Body of pancreas (tissue), 4 donors: ENCODE results near the gene PPT2. TPM values are rescaled to one million over a fixed set of nuclear protein-coding genes. Genes with fewer than 3 reads are reported as not detected.
A peak's percentile ranks its signal among the peaks of the same experiment; 100 is the strongest.

Experiments used
- ATAC-seq: fragments of 150-250 bp; one replicate; pipeline ENCODE4 v1.9.1; 2016
- DNase-seq, 4 donors: peaks; one replicate each; pipeline ENCODE4 v3.0.0-alpha.2; 2019
- H3K27ac ChIP-seq, 4 donors: fragments of 200-600 bp; sonication (generic); 1 replicate in 3 of 4; 2 replicates in 1 of 4; pipeline versions ENCODE4 v1.5.1 to v1.6.1; 2016 to 2019; ENCODE audit warnings: mild to moderate bottlenecking in 1 of 4, mixed read lengths in 1 of 4, moderate library complexity in 1 of 4
- H3K27me3 ChIP-seq, 2 donors: fragments of 200-600 bp; sonication (generic); one replicate each; pipeline ENCODE4 v1.6.0; 2016; ENCODE audit warnings: mild to moderate bottlenecking in 1 of 2
- H3K36me3 ChIP-seq, 2 donors: fragments of 200-600 bp; sonication (generic); replicated peaks in 1 of 2; 2 replicates each; pipeline ENCODE4 v1.5.1; 2016; ENCODE audit warnings: low read depth in 2 of 2; ENCODE audit not compliant: insufficient read depth in 1 of 2
- H3K4me1 ChIP-seq: fragments of 200-600 bp; sonication (generic); one replicate; pipeline ENCODE4 v1.6.0; 2016
- H3K4me3 ChIP-seq, 2 donors: fragments of 200-600 bp; sonication (generic); 1 replicate in 1 of 2; 2 replicates in 1 of 2; pipeline ENCODE4 v1.5.1; 2016 to 2019
- H3K9me3 ChIP-seq, 3 donors: fragments of 200-600 bp; sonication (generic); 1 replicate in 2 of 3; 2 replicates in 1 of 3; pipeline ENCODE4 v1.5.1; 2016
- CTCF ChIP-seq, 7 experiments: fragments of 450-650 bp in 4 of 7; fragments of 200-600 bp in 3 of 7; sonication (generic) in 3 of 7; IDR thresholded peaks; one replicate each; pipeline ENCODE4 v1.5.1; 2016 to 2019; ENCODE audit warnings: antibody characterized with exemption in 7 of 7
- POLR2A ChIP-seq, 3 donors: fragments of 450-650 bp; IDR thresholded peaks; one replicate each; pipeline ENCODE4 v1.6.1; 2016; ENCODE audit warnings: antibody characterized with exemption in 3 of 3, mild to moderate bottlenecking in 2 of 3
- WGBS, 2 donors: methylation state at CpG; one replicate each; pipeline ENCODE4 v1.1.5; 2017; 5-methylcytosine and 5-hydroxymethylcytosine counted together
- intact Hi-C: fragments of 100-400 bp; cut with DNase I; formaldehyde crosslinking; loops from one replicate; pipeline ENCODE4 v1.15.1; 2023
- total RNA-seq, 2 donors: library from RNA; depleted of rRNA; stranded (reverse); fragments of >200 nt; gene quantifications; one replicate each; pipeline ENCODE4 v1.1.0, GENCODE V29; 2016

The PPT2 gene
- total RNA-seq, 2 donors from 2014 or later, result 3.6 to 9.9 TPM

DNA sequence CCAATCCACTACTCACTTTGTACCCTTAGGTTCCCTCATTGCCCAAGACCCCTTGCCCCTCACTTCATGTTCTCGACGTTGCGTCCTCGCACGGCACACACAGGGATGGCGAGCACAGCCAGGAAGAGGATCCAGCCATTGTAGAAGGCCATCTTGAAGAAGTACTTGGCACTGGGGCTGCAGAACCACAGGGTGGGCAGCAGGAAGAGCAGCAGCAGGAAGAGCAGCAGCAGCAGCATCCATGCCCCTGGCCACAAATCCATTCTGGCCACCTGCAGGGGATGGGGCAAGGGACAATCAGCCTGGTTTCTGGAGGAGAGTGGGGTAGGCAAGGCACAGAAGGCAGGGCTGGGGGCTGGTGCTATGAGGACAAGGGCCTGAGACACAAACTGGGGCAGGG is 17.3 kb downstream of the PPT2 start:
- no peak for DNase-seq

DNA sequence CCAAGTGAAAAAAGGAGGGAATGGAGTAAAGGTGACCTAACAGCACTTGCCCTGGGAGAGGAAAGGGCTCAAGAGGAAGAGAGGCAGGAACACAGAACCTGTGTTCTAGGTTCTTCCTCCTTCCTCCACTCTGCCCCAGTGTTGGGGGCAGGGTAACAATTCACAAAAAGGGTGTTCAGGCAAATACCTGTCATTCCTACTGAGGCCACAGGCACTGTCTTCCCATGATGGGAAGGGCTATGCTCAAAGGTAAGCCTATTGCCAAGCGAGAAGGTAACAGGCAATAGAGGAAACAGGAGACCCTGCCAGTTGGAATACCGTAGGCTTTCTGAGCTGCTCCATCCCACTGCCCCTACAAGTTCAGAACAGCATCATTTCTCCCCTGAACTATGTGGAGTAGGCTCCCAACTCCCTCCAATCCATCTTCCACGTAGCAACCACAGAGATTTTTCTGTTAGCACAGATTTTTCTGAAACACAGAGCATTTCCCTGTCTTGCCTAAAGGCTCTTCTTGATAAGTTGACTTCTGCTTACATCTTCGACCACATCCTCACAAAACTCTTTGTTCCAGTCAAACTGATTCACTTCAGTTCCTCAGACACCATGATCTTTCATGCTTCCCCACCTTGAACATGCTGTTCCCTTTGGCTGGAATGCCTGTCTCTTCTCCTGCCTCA is 19.2 kb downstream of the PPT2 start:
- TF ChIP-seq POLR2A (IDR thresholded peaks at IDR 0.05) (no peak), CTCF (IDR thresholded peaks at IDR 0.05) (no peak)
- H3K27me3 ChIP-seq, result no peaks in the 10 kb centered on the region
- intact Hi-C loops, result no loop called here
- no peak overlapping the region for H3K4me3 ChIP-seq
- no peaks in the 10 kb centered on the region for H3K36me3 ChIP-seq
- H3K4me1 ChIP-seq, result peaks cover 26% of the 10 kb centered on the region
- H3K27ac ChIP-seq, result no peak overlapping the region
- WGBS, 2 donors, result 75 to 82% methylated on average over 4 of the region's 4 CpGs
- no peak for ATAC-seq
- DNase-seq, result no peak
- H3K9me3 ChIP-seq, result no peaks in the 10 kb centered on the region

More for the DNA sequence above, 17.3 kb downstream of the PPT2 start:
- WGBS, 2 donors, result 93 to 96% methylated on average over 6 of the region's 6 CpGs
- no peak for ATAC-seq
- no peaks in the 10 kb centered on the region for H3K9me3 ChIP-seq
- TF ChIP-seq CTCF (IDR thresholded peaks at IDR 0.05) (no peak), POLR2A (IDR thresholded peaks at IDR 0.05) (no peak)
- H3K27ac ChIP-seq, result no peak overlapping the region
- H3K36me3 ChIP-seq, result peaks cover 0 to 1% of the 10 kb centered on the region in 2 donors
- H3K27me3 ChIP-seq, result no peaks in the 10 kb centered on the region
- intact Hi-C loops, result no loop called here
- H3K4me1 ChIP-seq, result peaks cover 14% of the 10 kb centered on the region
- H3K4me3 ChIP-seq, result no peak overlapping the region

DNA sequence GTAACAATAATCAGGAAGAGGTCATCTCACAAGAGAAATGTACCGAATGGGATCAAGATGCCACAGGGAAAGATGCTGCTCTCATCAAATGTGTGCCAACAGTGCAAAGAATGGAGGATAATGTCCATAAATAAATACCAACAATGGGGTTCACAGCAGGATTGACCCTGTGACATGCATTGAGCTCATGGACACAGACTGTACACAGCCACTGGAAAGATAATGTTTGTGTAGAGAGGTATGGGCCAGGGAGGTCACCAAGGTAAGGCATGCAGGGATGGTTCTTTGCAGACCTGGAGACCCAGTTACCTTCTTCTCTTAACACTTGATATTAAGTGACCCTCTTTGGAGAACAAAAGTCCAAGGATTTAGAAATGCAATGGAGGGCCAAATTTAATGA is 20.5 kb downstream of the PPT2 start:
- H3K27ac ChIP-seq, result no peak overlapping the region
- H3K27me3 ChIP-seq, result no peaks in the 10 kb centered on the region
- ATAC-seq (no peak), DNase-seq (no peak)
- intact Hi-C loops, result no loop called here
- no peaks in the 10 kb centered on the region for H3K36me3 ChIP-seq
- H3K4me3 ChIP-seq, result no peak overlapping the region
- WGBS, 2 donors, result 79 to 83% methylated on average over 1 of the region's 1 CpG
- H3K4me1 ChIP-seq, result peaks cover 32% of the 10 kb centered on the region
- no peak for TF ChIP-seq POLR2A (IDR thresholded peaks at IDR 0.05)
- TF ChIP-seq CTCF (IDR thresholded peaks at IDR 0.05), result no peak
- no peaks in the 10 kb centered on the region for H3K9me3 ChIP-seq

- peak overlapping the region; percentile 53 to 98 for H3K4me3 ChIP-seq
- H3K27me3 ChIP-seq, result no peaks in the 10 kb centered on the region
- peak overlapping the region in 3 of 4 donors; percentile 83 to 94 (median 87) for H3K27ac ChIP-seq
- TF ChIP-seq CTCF (IDR thresholded peaks at IDR 0.05), result no peak
- TF ChIP-seq POLR2A (IDR thresholded peaks at IDR 0.05), result no peak
- no peak for DNase-seq
- intact Hi-C loops, result no loop called here
- H3K4me1 ChIP-seq, result peaks cover 41% of the 10 kb centered on the region
- H3K36me3 ChIP-seq, result no peaks in the 10 kb centered on the region
- no peaks in the 10 kb centered on the region for H3K9me3 ChIP-seq
- WGBS, 2 donors, result 13 to 16% methylated on average over 2 of the region's 2 CpGs
- no peak for ATAC-seq
Observed at GRCh38 chr6:32175322-32175710, 21.4 kb downstream of the PPT2 start.
